ENCODE results near the gene BBS12.

DNA sequence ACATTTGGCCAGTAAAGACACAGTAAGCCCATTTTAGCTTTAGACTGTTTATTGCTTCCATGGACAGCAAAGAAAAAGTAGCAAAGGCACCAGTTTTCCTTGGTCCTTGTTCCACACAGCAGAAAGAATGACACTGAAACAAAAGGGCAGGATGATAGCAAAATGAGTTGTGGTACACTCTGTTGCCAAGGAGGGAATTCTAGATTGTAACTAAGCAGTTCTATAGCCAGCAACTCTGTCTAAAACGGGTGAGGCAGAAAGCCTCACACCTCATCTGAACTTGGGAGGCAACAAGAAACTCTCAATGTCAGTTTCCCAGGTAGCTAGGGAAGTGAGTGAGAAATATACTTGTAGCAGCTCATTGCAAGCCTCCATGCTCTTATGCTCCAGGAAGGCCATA is 39.2 kb downstream of the BBS12 start:
- TF ChIP-seq, protein P1, sequence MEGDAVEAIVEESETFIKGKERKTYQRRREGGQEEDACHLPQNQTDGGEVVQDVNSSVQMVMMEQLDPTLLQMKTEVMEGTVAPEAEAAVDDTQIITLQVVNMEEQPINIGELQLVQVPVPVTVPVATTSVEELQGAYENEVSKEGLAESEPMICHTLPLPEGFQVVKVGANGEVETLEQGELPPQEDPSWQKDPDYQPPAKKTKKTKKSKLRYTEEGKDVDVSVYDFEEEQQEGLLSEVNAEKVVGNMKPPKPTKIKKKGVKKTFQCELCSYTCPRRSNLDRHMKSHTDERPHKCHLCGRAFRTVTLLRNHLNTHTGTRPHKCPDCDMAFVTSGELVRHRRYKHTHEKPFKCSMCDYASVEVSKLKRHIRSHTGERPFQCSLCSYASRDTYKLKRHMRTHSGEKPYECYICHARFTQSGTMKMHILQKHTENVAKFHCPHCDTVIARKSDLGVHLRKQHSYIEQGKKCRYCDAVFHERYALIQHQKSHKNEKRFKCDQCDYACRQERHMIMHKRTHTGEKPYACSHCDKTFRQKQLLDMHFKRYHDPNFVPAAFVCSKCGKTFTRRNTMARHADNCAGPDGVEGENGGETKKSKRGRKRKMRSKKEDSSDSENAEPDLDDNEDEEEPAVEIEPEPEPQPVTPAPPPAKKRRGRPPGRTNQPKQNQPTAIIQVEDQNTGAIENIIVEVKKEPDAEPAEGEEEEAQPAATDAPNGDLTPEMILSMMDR (IDR thresholded peaks at IDR 0.05): no peak
- TF ChIP-seq POLR2A (IDR thresholded peaks at IDR 0.05): no peak

Measured in adrenal gland (tissue), 5 donors.